Fibroblast of the aortic adventitia (primary cell): ENCODE data around the gene SLC6A18. TPM values are rescaled to one million over a fixed set of nuclear protein-coding genes. Genes with fewer than 3 reads are reported as not detected.
"Not testable (repeated sequence)": the region's sequence is repeated elsewhere in the genome, so short reads cannot be mapped to it uniquely, and the experiment has no call there.

Experiments
- DNase-seq: peaks from one replicate; pipeline ENCODE4 v3.0.0-alpha.2; 2010; ENCODE audit warnings: low read depth
- H3K4me3 ChIP-seq: 2 replicates; pipeline ENCODE4 v1.5.1; 2011; ENCODE audit warnings: low read depth, mild to moderate bottlenecking, control low read depth, low read length, moderate library complexity
- CTCF ChIP-seq: IDR thresholded peaks from 2 replicates; pipeline ENCODE4 v1.5.1; 2011; ENCODE audit warnings: mild to moderate bottlenecking, low read length, control low read depth, inconsistent platforms; ENCODE audit not compliant: insufficient read depth
- total RNA-seq: library from RNA; depleted of rRNA; stranded (reverse); fragments of >200 nt; gene quantifications from 2 replicates; pipeline ENCODE4 v1.2.3, GENCODE V29; 2012; ENCODE audit warnings: low replicate concordance

SLC6A18 gene
- total RNA-seq, 1 donor = not detected

- H3K4me3 ChIP-seq = no peak overlapping the region
- DNase-seq = no peak
- no peak for TF ChIP-seq CTCF
Observed at GRCh38 chr5:1285141-1285540, 60.0 kb downstream of the SLC6A18 start.

DNA sequence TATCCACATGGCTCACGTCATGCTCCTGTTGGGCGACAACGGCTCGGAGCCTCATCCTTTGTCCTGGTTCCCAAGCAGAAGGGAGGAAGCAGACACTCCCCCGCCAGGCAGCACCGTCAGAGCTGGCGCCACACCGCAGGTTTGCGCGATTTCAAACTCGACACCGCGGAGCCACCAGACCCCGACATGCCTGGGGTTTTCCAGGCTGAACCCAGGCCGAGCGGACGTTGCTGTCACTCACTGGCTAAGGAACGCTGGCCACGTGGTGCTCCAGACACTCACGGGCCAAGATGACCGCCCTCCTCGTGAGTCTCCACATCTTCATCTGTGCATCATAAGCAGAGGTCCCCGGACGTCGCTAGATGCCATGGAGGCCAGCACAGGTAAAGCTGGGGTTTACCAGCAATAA, 60.7 kb downstream of the SLC6A18 start:
- no peak overlapping the region for H3K4me3 ChIP-seq
- DNase-seq = no peak
- no peak for TF ChIP-seq CTCF

DNA sequence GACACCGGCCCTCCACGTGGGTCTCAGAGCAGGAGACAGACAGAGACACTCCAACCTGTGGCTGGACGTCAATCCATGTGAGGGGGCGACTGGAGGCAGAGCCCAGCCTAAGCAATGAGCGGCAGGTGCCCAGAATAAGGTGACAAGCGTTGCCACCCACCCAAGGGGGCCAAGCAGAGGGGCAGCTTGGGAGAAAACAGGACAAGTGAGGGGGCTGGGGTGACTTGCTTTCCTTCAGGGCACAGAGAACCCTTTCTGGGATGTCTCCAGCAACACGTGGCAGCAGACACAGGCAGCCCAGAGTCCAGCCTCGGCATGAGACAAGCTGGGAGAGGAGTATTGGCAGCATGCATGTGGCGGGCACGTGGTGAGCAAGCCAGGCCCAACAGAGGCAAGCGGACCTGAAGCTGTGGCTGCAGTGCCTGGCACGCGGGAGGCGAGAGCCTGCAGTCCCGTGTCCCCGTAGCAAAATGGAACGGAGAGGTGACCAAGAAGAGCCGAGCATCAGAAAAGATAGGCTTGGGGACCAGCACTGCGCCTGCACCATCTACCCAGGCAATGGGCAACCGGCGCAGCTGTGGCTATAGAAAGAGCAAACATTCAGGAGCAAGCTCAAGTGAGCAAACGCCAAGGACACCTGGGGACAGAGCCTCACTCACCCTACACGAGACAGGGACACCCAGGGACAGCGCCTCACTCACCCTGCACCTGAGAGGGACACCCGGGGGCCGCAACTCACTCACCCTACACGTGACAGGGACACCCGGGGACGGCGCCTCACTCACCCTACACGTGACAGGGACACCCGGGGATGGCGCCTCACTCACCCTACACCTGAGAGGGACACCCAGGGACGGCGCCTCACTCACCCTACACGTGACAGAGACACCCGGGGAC, 63.5 kb downstream of the SLC6A18 start:
- H3K4me3 ChIP-seq = no peak overlapping the region
- no peak for TF ChIP-seq CTCF
- DNase-seq = no peak

DNA sequence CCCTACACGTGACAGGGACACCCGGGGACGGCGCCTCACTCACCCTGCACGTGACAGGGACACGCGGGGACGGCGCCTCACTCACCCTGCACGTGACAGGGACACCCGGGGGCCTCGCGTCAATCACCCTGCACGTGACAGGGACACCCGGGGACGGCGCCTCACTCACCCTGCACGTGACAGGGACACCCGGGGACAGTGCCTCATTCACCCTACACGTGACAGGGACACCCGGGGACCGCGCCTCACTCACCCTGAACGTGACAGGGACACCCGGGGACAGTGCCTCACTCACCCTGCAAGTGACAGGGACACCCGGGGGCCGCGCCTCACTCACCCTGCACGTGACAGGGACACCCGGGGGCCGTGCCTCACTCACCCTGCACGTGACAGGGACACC, 64.4 kb downstream of the SLC6A18 start:
- DNase-seq, H3K4me3 ChIP-seq: not testable (repeated sequence)

GRCh38 chr5:1290956-1291355, 65.8 kb downstream of the SLC6A18 start:
- DNase-seq, H3K4me3 ChIP-seq: not testable (repeated sequence)

GRCh38 chr5:1291611-1292080, 66.5 kb downstream of the SLC6A18 start:
- no peak for TF ChIP-seq CTCF
- DNase-seq = no peak
- no peak overlapping the region for H3K4me3 ChIP-seq

- H3K4me3 ChIP-seq = no peak overlapping the region
- DNase-seq = no peak
- TF ChIP-seq CTCF = no peak
Observed at GRCh38 chr5:1292139-1292538, 67.0 kb downstream of the SLC6A18 start.

- no peak for TF ChIP-seq CTCF
- DNase-seq = no peak
- no peak overlapping the region for H3K4me3 ChIP-seq
Observed at GRCh38 chr5:1292846-1293415, 67.8 kb downstream of the SLC6A18 start.
